Hepatocyte (in vitro differentiated cells): ENCODE results near the gene APOA1.

Experiments
- EZH2 ChIP-seq: fragments of 200-600 bp; sonication (generic); IDR thresholded peaks from 2 replicates; pipeline ENCODE4 v1.6.1; 2016; ENCODE audit warnings: antibody characterized with exemption, mild to moderate bottlenecking, borderline replicate concordance
- EZH2phosphoT487 ChIP-seq: fragments of 200-600 bp; sonication (generic); IDR thresholded peaks from one replicate; pipeline ENCODE4 v1.6.1; 2018; ENCODE audit warnings: antibody characterized with exemption, mild to moderate bottlenecking, low read depth, moderate library complexity; ENCODE audit not compliant: unreplicated experiment, severe bottlenecking
- TF ChIP-seq, protein P1 (sequence below): fragments of 200-600 bp; sonication (generic); IDR thresholded peaks from 2 replicates; pipeline ENCODE4 v1.5.1; 2016; ENCODE audit warnings: antibody characterized with exemption, mild to moderate bottlenecking; ENCODE audit not compliant: poor library complexity

DNA sequence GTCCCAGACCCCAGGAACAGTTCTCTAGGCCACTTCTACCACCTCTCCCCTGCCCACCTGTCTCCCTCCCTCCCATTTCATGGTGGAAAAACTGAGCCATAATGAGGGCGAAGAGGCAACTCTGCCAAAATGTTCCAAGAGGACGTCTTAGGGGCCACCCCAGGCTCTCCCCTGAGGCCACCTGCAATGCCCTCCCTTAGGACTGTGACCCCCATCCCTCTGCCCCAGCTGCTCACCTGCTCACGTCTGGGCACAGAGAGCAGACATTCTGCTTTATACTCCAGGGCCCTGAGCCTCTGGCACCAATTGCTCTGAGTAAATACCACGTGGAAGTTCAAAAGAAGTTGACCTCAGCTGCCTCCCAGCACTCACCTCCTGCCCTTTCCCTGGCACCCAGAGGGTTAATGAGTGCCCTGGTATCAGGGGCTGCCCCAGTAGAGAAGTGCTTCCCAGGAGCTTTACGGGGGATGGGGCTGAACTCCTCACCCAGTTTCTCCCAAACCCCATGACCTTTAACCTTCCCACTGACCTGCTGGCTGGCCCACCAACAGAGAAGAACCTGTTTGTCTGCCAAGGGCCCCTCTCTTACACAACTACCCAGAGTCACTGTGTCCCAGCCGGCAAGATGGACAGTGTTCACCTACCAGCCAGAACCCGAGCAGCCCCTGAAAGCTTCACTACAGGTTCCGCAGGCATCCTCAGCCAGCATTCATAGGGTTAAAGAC lies 45.1 kb downstream of the APOA1 start:
- TF ChIP-seq, protein P1, sequence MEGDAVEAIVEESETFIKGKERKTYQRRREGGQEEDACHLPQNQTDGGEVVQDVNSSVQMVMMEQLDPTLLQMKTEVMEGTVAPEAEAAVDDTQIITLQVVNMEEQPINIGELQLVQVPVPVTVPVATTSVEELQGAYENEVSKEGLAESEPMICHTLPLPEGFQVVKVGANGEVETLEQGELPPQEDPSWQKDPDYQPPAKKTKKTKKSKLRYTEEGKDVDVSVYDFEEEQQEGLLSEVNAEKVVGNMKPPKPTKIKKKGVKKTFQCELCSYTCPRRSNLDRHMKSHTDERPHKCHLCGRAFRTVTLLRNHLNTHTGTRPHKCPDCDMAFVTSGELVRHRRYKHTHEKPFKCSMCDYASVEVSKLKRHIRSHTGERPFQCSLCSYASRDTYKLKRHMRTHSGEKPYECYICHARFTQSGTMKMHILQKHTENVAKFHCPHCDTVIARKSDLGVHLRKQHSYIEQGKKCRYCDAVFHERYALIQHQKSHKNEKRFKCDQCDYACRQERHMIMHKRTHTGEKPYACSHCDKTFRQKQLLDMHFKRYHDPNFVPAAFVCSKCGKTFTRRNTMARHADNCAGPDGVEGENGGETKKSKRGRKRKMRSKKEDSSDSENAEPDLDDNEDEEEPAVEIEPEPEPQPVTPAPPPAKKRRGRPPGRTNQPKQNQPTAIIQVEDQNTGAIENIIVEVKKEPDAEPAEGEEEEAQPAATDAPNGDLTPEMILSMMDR, result no peak
- TF ChIP-seq EZH2, result no peak
- TF ChIP-seq EZH2phosphoT487, result no peak
